HG02571 (cell line): Measurements from ENCODE around the gene HGS.
"Not testable (repeated sequence)": the region's sequence is repeated elsewhere in the genome, so short reads cannot be mapped to it uniquely, and the experiment has no call there.

Experiments used
- ATAC-seq: cut with Tn5 transposase; IDR thresholded peaks from one replicate; pipeline ENCODE4 v1.9.1; 2021; ENCODE audit warnings: mild to moderate bottlenecking, moderate library complexity; ENCODE audit not compliant: unreplicated experiment

Gene HGS

DNA sequence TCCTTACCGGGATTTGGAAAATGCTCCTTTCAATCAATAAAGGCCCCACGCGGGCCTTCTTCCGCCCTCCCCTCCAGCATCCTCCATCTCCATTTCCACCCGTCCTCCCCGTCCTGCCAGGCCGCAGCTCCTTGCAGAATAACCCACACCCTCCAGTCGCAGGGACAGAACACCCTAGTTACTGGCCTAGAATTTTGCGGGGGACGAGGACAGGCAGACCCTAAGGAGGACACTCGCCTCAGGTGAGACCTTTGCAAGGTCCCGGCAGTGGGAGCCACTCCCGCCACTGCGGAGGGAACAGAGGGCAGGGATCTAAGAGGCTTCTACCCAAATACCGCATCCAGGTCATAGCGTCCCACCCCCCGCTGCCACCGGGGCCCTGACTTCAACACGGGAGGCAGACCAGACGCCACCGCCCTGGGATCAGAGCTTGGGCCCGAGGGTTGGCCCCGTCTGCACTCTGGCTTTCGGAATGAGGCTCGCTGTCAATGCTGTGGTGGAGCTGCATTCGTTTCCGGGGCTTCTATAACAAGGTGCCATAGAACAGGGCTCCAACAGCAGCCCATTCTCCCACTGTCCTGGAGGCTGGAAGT is 55.1 kb downstream of the HGS start:
- ATAC-seq = no peak

DNA sequence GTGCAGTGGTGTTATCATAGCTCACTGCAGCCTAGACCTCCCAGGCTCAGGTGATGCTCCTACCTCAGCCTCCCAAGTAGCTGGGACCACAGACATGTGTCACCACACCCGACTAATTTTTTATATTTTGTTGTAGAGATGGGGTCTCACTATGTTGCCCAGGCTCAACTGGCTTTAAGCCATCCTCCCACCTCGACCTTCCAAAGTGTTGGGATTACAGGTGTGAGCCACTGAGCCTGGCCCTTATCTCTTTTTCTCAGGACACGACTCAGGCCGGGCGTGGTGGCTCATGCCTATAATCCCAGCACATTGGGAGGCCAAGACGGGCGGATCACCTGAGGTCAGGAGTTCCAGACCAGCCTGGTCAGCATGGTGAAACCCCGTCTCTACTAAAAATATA is 55.8 kb downstream of the HGS start:
- ATAC-seq = not testable (repeated sequence)

GRCh38 chr17:81740395-81740961 is 56.7 kb downstream of the HGS start:
- no peak for ATAC-seq

DNA sequence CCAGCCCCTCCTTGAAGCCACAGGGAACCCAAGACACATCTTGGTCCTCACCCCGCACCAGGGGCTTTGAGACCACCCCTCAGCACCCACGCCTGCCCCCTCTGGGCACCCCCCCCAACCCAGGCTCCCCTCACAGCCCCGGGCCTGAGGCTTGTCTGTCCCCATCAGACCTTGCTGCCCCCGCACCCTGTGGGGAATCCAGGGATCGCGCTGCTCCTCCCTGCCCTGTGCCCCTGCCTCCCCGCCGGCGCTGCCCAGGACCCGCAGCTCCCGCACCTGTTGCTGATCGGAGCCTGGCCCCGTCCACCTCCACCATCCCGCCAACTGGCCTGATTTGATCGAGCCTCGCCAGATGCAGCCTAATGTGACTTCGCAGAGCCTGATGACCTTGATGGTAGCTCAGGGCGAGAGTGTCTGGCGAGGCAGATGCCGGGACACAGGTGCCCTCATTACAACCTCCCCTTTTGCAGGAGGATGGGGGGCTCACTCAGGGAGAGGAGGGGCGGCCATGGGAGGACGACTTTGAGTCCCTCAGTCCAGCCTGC is 57.3 kb downstream of the HGS start:
- no peak for ATAC-seq

GRCh38 chr17:81741594-81742452 is 58.0 kb downstream of the HGS start:
- ATAC-seq = no peak
